SH-SY5Y (cell line): Measurements from ENCODE around the gene TSPAN18.

Source experiments
- GATA2 ChIP-seq: IDR thresholded peaks from 2 replicates; pipeline ENCODE4 v1.6.1; 2011; ENCODE audit warnings: mild to moderate bottlenecking, low read depth, low read length
- GATA3 ChIP-seq: IDR thresholded peaks from 2 replicates; pipeline ENCODE4 v1.6.1; 2011; ENCODE audit warnings: low read depth, mild to moderate bottlenecking, low read length, moderate library complexity

GRCh38 chr11:44885919-44886789 is 159.4 kb downstream of the TSPAN18 start:
- TF ChIP-seq GATA2 (no peak), GATA3 (no peak)
